DND-41 (cell line): ENCODE measurements around the gene FIGLA.
"Not testable (repeated sequence)": the region's sequence is repeated elsewhere in the genome, so short reads cannot be mapped to it uniquely, and the experiment has no call there.

Experiments used
- ATAC-seq: fragments of 200-7000 bp; cut with Tn5 transposase; 3 replicates; pipeline ENCODE4 v1.9.1; 2021; ENCODE audit warnings: low read depth; ENCODE audit not compliant: insufficient read depth
- DNase-seq: peaks from one replicate; pipeline ENCODE4 v3.0.0-alpha.2; 2020
- H2AFZ ChIP-seq: 2 replicates; pipeline ENCODE4 v1.6.0; 2012; ENCODE audit warnings: low read depth, low read length
- H3K27ac ChIP-seq: 2 replicates; pipeline ENCODE4 v1.5.1; 2012; ENCODE audit warnings: low read length, inconsistent platforms
- H3K27me3 ChIP-seq: fragments of 200-600 bp; sonication (generic); 2 replicates; pipeline ENCODE4 v1.6.0; 2012; ENCODE audit warnings: low read length, mild to moderate bottlenecking, inconsistent platforms; ENCODE audit not compliant: insufficient read depth, poor library complexity
- H3K36me3 ChIP-seq: 2 replicates; pipeline ENCODE4 v1.5.1; 2012; ENCODE audit warnings: low read length, inconsistent platforms; ENCODE audit not compliant: insufficient read depth
- H3K4me1 ChIP-seq: 2 replicates; pipeline ENCODE4 v1.5.1; 2012; ENCODE audit warnings: mild to moderate bottlenecking, low read length; ENCODE audit not compliant: insufficient read depth
- H3K4me2 ChIP-seq: 2 replicates; pipeline ENCODE4 v1.6.0; 2012; ENCODE audit warnings: mild to moderate bottlenecking, moderate library complexity, low read length, inconsistent platforms; ENCODE audit not compliant: insufficient read depth
- H3K4me3 ChIP-seq, 2 experiments: fragments of 200-600 bp in 1 of 2; shearing (Covaris generic) in 1 of 2; 2 replicates each; pipeline ENCODE4 v1.5.1; 2012 to 2016; ENCODE audit warnings: inconsistent platforms in 2 of 2, low read length in 2 of 2, mild to moderate bottlenecking in 2 of 2, low read depth in 1 of 2, moderate library complexity in 1 of 2
- H3K79me2 ChIP-seq: 2 replicates; pipeline ENCODE4 v1.6.0; 2012; ENCODE audit warnings: low read length, inconsistent platforms; ENCODE audit not compliant: insufficient read depth
- H3K9ac ChIP-seq: 2 replicates; pipeline ENCODE4 v1.6.0; 2012; ENCODE audit warnings: low read depth, mild to moderate bottlenecking, inconsistent platforms, low read length, moderate library complexity
- H3K9me3 ChIP-seq: 2 replicates; pipeline ENCODE4 v1.5.1; 2012; ENCODE audit warnings: low read length, moderate library complexity, mild to moderate bottlenecking, inconsistent platforms; ENCODE audit not compliant: insufficient read depth, severe bottlenecking
- H4K20me1 ChIP-seq: 2 replicates; pipeline ENCODE4 v1.6.0; 2012; ENCODE audit warnings: low read length; ENCODE audit not compliant: insufficient read depth
- EZH2 ChIP-seq: IDR thresholded peaks from 3 replicates; pipeline ENCODE4 v1.6.1; 2012; ENCODE audit warnings: borderline replicate concordance, low read depth, mild to moderate bottlenecking, moderate library complexity, low read length, inconsistent platforms; ENCODE audit not compliant: severe bottlenecking
- TF ChIP-seq, protein P1 (sequence below): IDR thresholded peaks from 2 replicates; pipeline ENCODE4 v1.5.1; 2012; ENCODE audit warnings: borderline replicate concordance, low read length, moderate library complexity, mild to moderate bottlenecking; ENCODE audit not compliant: poor library complexity, severe bottlenecking; ENCODE audit errors: extremely low read depth

Gene FIGLA

DNA sequence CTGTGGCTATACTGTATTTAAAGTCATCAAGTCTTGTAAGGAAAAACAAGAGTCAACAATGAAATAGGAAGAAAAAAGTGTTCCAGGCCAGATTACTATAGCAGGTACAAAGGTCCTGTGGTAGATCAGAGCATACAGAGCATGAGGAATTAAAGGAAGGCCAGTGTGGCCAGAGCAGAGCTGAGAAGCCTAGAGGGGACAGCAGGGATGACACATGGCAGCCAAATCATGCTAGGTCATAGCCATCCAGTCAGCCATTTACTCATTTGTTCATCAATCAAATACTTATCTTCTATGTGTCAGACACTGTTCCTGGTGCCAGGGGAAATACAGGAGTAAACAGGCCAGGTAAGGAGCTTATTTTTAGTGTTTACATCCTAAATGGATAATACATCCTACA, 46.8 kb downstream of the FIGLA start:
- no peaks in the 10 kb centered on the region for H3K4me1 ChIP-seq
- TF ChIP-seq, protein P1, sequence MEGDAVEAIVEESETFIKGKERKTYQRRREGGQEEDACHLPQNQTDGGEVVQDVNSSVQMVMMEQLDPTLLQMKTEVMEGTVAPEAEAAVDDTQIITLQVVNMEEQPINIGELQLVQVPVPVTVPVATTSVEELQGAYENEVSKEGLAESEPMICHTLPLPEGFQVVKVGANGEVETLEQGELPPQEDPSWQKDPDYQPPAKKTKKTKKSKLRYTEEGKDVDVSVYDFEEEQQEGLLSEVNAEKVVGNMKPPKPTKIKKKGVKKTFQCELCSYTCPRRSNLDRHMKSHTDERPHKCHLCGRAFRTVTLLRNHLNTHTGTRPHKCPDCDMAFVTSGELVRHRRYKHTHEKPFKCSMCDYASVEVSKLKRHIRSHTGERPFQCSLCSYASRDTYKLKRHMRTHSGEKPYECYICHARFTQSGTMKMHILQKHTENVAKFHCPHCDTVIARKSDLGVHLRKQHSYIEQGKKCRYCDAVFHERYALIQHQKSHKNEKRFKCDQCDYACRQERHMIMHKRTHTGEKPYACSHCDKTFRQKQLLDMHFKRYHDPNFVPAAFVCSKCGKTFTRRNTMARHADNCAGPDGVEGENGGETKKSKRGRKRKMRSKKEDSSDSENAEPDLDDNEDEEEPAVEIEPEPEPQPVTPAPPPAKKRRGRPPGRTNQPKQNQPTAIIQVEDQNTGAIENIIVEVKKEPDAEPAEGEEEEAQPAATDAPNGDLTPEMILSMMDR = no peak
- TF ChIP-seq EZH2 = no peak
- no peak for ATAC-seq

DNA sequence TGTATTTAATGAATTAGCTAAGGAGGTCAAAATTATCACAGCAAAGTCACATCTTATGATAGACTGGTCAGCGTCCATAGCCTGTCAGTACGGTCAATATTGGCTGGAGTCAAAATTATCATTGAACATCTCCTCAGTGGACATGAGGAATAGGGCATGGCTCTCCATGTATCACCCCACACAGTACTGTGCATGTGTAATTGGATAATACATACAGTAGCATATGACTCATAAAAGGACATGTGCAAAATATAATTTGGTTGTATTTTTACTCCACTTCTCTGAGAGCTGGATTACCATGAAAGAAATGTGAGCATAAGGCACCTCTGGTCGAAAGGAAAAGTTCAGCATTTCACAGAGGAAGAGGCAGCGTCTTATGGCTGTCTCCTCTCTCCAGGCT, 47.4 kb downstream of the FIGLA start:
- Histone ChIP-seq H3K4me3 (no peak overlapping the region), H3K9me3 (no peaks in the 10 kb centered on the region), H3K36me3 (no peaks in the 10 kb centered on the region), H2AFZ (no peak overlapping the region), H3K4me2 (no peak overlapping the region), H3K4me1 (no peaks in the 10 kb centered on the region), H3K27ac (no peak overlapping the region), H4K20me1 (no peaks in the 10 kb centered on the region), H3K27me3 (peaks cover 13% of the 10 kb centered on the region), H3K9ac (no peak overlapping the region), H3K79me2 (no peaks in the 10 kb centered on the region)
- DNase-seq (no peak), ATAC-seq (no peak)
- TF ChIP-seq, protein P1 = no peak
- TF ChIP-seq EZH2 = no peak

More for the DNA sequence above, 46.8 kb downstream of the FIGLA start:
- no peak overlapping the region for H2AFZ ChIP-seq
- H3K27ac ChIP-seq = no peak overlapping the region
- H3K36me3 ChIP-seq = no peaks in the 10 kb centered on the region
- no peaks in the 10 kb centered on the region for H4K20me1 ChIP-seq
- peaks cover 16% of the 10 kb centered on the region for H3K27me3 ChIP-seq
- H3K4me2 ChIP-seq = no peak overlapping the region
- no peaks in the 10 kb centered on the region for H3K79me2 ChIP-seq
- H3K4me3 ChIP-seq = no peak overlapping the region
- no peak overlapping the region for H3K9ac ChIP-seq
- no peaks in the 10 kb centered on the region for H3K9me3 ChIP-seq
- DNase-seq = no peak

DNA sequence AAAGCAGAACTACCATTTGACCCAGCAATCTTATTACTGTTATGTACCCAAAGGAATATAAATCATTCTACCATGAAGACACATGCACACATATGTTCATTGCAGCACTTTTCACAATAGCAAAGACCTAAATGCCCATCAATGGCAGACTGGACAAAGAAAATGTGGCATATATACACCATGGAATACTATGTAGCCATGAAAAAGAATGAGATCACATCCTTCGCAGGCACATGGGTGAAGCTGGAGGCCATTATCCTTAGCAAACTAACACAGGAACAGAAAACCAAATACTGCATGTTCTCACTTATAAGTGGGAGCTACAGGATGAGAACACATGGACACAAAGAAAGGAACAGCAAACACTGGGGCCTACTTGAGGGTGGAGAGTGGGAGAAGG, 51.0 kb downstream of the FIGLA start:
- ATAC-seq, DNase-seq, H3K27ac ChIP-seq, H2AFZ ChIP-seq, H4K20me1 ChIP-seq, H3K79me2 ChIP-seq, H3K9ac ChIP-seq, H3K9me3 ChIP-seq, H3K36me3 ChIP-seq, H3K4me1 ChIP-seq, H3K4me3 ChIP-seq, H3K4me2 ChIP-seq: not testable (repeated sequence)
- peaks cover 11% of the 10 kb centered on the region for H3K27me3 ChIP-seq

DNA sequence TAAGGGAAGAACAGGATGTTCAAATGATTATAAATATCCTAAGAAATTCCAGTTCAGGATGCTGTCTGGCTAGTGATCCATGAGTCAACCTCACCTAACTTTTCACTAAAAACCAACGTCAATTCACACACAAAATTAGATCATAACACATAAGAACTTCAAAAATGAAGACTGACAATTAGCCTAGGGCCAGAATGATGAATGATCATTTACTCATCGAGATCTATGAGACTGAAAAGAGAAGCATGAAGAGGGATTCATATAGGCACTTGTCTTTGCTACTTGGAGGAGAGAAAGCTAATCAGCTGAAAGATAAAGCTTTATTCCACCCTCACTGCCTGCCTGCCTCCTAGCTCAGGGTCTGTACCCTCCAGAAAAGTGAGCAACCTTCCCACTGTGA, 52.3 kb downstream of the FIGLA start:
- no peak overlapping the region for H3K27ac ChIP-seq
- ATAC-seq = no peak
- H3K79me2 ChIP-seq = no peaks in the 10 kb centered on the region
- no peak overlapping the region for H2AFZ ChIP-seq
- H3K4me1 ChIP-seq = no peaks in the 10 kb centered on the region
- no peak overlapping the region for H3K4me3 ChIP-seq
- H3K9ac ChIP-seq = no peak overlapping the region
- H3K27me3 ChIP-seq = peaks cover 16% of the 10 kb centered on the region
- no peaks in the 10 kb centered on the region for H3K36me3 ChIP-seq
- no peak overlapping the region for H3K4me2 ChIP-seq
- DNase-seq = no peak
- no peak for TF ChIP-seq EZH2
- TF ChIP-seq, protein P1 = no peak
- H4K20me1 ChIP-seq = no peaks in the 10 kb centered on the region
- H3K9me3 ChIP-seq = no peaks in the 10 kb centered on the region
